ENCODE results near the gene FANCC. TPM values are rescaled to one million over a fixed set of nuclear protein-coding genes. Genes with fewer than 3 reads are reported as not detected.

Gene FANCC
- total and polyA plus RNA-seq, 2 of the 4 experiments (the other 2 are of a cell fraction): 4.7 to 6.3 TPM

GRCh38 chr9:95307538-95307937 lies 10.0 kb downstream of the FANCC start:
- peak overlapping the region; percentile 37 for H4K91ac ChIP-seq (ENCODE audit: insufficient read depth, low read depth, low read length)
- H2BK20ac ChIP-seq (ENCODE audit: low read depth, low read length): peak overlapping the region; percentile 85
- peak overlapping the region; percentile 33; the same call in 1 of the 2 replicates for H4K5ac ChIP-seq (ENCODE audit: low read depth, low read length)
- no peak overlapping the region for H2AK9ac ChIP-seq (replicated peaks; ENCODE audit: low read depth, low read length, poor library complexity)
- no peaks in the 10 kb centered on the region for H3K36me3 ChIP-seq (ENCODE audit: control insufficient read depth, insufficient read depth, low read length)
- peaks cover 9% of the 10 kb centered on the region for H3K4me1 ChIP-seq (ENCODE audit: control insufficient read depth, insufficient read depth, low read length)
- peaks cover 12 to 56% of the 10 kb centered on the region in 2 experiments for H3K79me1 ChIP-seq (ENCODE audit: low read depth in 1 of 2, low read length in 2 of 2)
- no peak overlapping the region for H3K4me2 ChIP-seq (ENCODE audit: low read depth, low read length)
- H2AK5ac ChIP-seq (ENCODE audit: low read depth, low read length): peak overlapping the region; percentile 25
- intact Hi-C loops (cut with micrococcal nuclease) (loop anchor here (5.0 kb wide), 1 partner anchor 145 kb away; no protein-coding TSS in a partner anchor), dilution Hi-C loops (cut with HindIII; ENCODE audit: low sequenced_read_pairs, unreplicated experiment) (no loop called here), in situ Hi-C loops (cut with MboI; ENCODE audit: low sequenced_read_pairs) (no loop called here)
- H2BK120ac ChIP-seq (ENCODE audit: low read depth, low read length): peak overlapping the region; percentile 70; the same call in 1 of the 2 replicates
- no peak overlapping the region for H3K27ac ChIP-seq (ENCODE audit: insufficient read depth, low read length)
- peak overlapping the region; percentile 67 for H3K23ac ChIP-seq (ENCODE audit: low read depth, low read length)
- DNase-seq: no peak
- H3K9me1 ChIP-seq (ENCODE audit: insufficient read depth, low read length): peaks cover 7% of the 10 kb centered on the region; the same call in 1 of the 2 replicates
- no peak overlapping the region for H3K18ac ChIP-seq (ENCODE audit: low read depth, low read length)
- H3K14ac ChIP-seq (replicated peaks; ENCODE audit: low read depth, low read length): peak overlapping the region; percentile 50
- POLR2A ChIA-PET (ENCODE audit: unreplicated experiment): no interaction called here
- no peak for ATAC-seq (ENCODE audit: low read depth)
- no peak overlapping the region for H2BK5ac ChIP-seq (ENCODE audit: low read depth, low read length, poor library complexity, severe bottlenecking)
- no TSS peak for BruUV-seq (replicated peaks)
- H3K9me3 ChIP-seq (ENCODE audit: control insufficient read depth, insufficient read depth, low read length): no peaks in the 10 kb centered on the region
- no peak overlapping the region for H3K9ac ChIP-seq (ENCODE audit: low read depth, low read length)
- no peak overlapping the region for H2BK15ac ChIP-seq (ENCODE audit: low read depth, low read length)
- TF ChIP-seq BHLHE40 (IDR thresholded peaks at IDR 0.05; ENCODE audit: low read depth, low read length): no peak
- TF ChIP-seq POLR2A (IDR thresholded peaks at IDR 0.05; ENCODE audit: low read depth, low read length): no peak
- no peak for TF ChIP-seq RFX5 (IDR thresholded peaks at IDR 0.05; ENCODE audit: low read depth, low read length)
- no peak for TF ChIP-seq SMC3 (IDR thresholded peaks at IDR 0.05; ENCODE audit: low read depth, low read length)
- TF ChIP-seq RAD21 (IDR thresholded peaks at IDR 0.05; ENCODE audit: low read length): no peak
- no peak for TF ChIP-seq RCOR1 (IDR thresholded peaks at IDR 0.05; ENCODE audit: insufficient replicate concordance, low read length)
- TF ChIP-seq FOS (IDR thresholded peaks at IDR 0.05; ENCODE audit: low read depth, low read length): no peak
- no peak for TF ChIP-seq CEBPB (IDR thresholded peaks at IDR 0.05; ENCODE audit: low read depth, low read length)
- no peak for TF ChIP-seq MAFK (IDR thresholded peaks at IDR 0.05; ENCODE audit: low read depth, low read length)
- TF ChIP-seq ELK1 (IDR thresholded peaks at IDR 0.05; ENCODE audit: borderline replicate concordance, low read depth, low read length): no peak
- TF ChIP-seq CHD1 (IDR thresholded peaks at IDR 0.05; ENCODE audit: low read depth, low read length): no peak
- no peak for TF ChIP-seq CTCF (conservative IDR thresholded peaks at IDR 0.05; ENCODE audit: low read depth, low read length)
- TF ChIP-seq USF2 (IDR thresholded peaks at IDR 0.05; ENCODE audit: low read depth, low read length): no peak
- TF ChIP-seq MAZ (IDR thresholded peaks at IDR 0.05; ENCODE audit: borderline replicate concordance, low read depth, low read length): no peak
- no peaks in the 10 kb centered on the region for H4K20me1 ChIP-seq (ENCODE audit: insufficient read depth, low read length)
- H3K56ac ChIP-seq (ENCODE audit: extremely low read depth, insufficient read depth, low read length): no peak overlapping the region
- no peak overlapping the region for H3K4me3 ChIP-seq (ENCODE audit: insufficient read depth, low read depth, low read length)
- H3K27me3 ChIP-seq (ENCODE audit: control insufficient read depth, insufficient read depth, low read length): no peaks in the 10 kb centered on the region
- H3K4ac ChIP-seq (ENCODE audit: low read depth, low read length): peak overlapping the region; percentile 73
- CTCF ChIA-PET: interaction anchor here (0.6 kb wide), 1 partner anchor 126 kb away, joined by 3 read pairs; no protein-coding TSS in a partner anchor
- no peak overlapping the region for H2AFZ ChIP-seq (replicated peaks; ENCODE audit: low read length, poor library complexity)
- no peak overlapping the region for H4K8ac ChIP-seq (ENCODE audit: low read depth in 2 of 2, low read length in 2 of 2)

All from IMR-90 (cell line).